ENCODE measurements around the gene CARD8. TPM values are rescaled to one million over a fixed set of nuclear protein-coding genes. Genes with fewer than 3 reads are reported as not detected.

Gene CARD8
- total RNA-seq, 1 experiment from 2014 or later: 23.0 TPM

- no peaks in the 10 kb centered on the region for H3K9me3 Mint-ChIP-seq
- H3K4me1 Mint-ChIP-seq: no peaks in the 10 kb centered on the region
- H3K36me3 Mint-ChIP-seq: no peaks in the 10 kb centered on the region
- ATAC-seq (no peak), DNase-seq (ENCODE audit: low spot score) (no peak)
- H3K27ac Mint-ChIP-seq: no peak overlapping the region
- ChIA-PET POLR2A (interaction anchor here (0.6 to 1.4 kb wide), 6 partner anchors 12 to 1656 kb away, joined by 3 to 13 read pairs (median 4); partner anchors contain the start of genes LIG1, SYNGR4, TMEM143 and ZSWIM9), CTCF (interaction anchor here (0.6 to 4.7 kb wide), 24 partner anchors 9 to 286 kb away, joined by 3 to 57 read pairs (median 4); partner anchors contain the start of genes CARD8, LIG1, SYNGR4 and TMEM143)
- H3K27me3 Mint-ChIP-seq (ENCODE audit: low read depth): no peaks in the 10 kb centered on the region; the same call in 1 of the 2 replicates
- no peak overlapping the region for H3K4me3 Mint-ChIP-seq
- no peak for TF ChIP-seq FOXK1 (CRISPR knock-in tag; IDR thresholded peaks at IDR 0.05)
- TF ChIP-seq, protein P1, sequence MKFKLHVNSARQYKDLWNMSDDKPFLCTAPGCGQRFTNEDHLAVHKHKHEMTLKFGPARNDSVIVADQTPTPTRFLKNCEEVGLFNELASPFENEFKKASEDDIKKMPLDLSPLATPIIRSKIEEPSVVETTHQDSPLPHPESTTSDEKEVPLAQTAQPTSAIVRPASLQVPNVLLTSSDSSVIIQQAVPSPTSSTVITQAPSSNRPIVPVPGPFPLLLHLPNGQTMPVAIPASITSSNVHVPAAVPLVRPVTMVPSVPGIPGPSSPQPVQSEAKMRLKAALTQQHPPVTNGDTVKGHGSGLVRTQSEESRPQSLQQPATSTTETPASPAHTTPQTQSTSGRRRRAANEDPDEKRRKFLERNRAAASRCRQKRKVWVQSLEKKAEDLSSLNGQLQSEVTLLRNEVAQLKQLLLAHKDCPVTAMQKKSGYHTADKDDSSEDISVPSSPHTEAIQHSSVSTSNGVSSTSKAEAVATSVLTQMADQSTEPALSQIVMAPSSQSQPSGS (CRISPR knock-in tag; IDR thresholded peaks at IDR 0.05; ENCODE audit: borderline replicate concordance, low read depth): no peak
- no peak for TF ChIP-seq FOXP1 (CRISPR knock-in tag; IDR thresholded peaks at IDR 0.05; ENCODE audit: borderline replicate concordance)
- TF ChIP-seq, protein P2, sequence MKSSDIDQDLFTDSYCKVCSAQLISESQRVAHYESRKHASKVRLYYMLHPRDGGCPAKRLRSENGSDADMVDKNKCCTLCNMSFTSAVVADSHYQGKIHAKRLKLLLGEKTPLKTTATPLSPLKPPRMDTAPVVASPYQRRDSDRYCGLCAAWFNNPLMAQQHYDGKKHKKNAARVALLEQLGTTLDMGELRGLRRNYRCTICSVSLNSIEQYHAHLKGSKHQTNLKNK (CRISPR knock-in tag; IDR thresholded peaks at IDR 0.05): no peak
- no peak; the same call in 1 of the 2 replicates for TF ChIP-seq ETV6 (CRISPR knock-in tag; IDR thresholded peaks at IDR 0.05)
- no peak for TF ChIP-seq TEAD4 (CRISPR knock-in tag; IDR thresholded peaks at IDR 0.05)
- no peak for TF ChIP-seq ZNF317 (CRISPR knock-in tag; IDR thresholded peaks at IDR 0.05; ENCODE audit: borderline replicate concordance, low read depth)
- 0 out of 2 replicates have a peak, but pooled peaks have one; percentile 17 for TF ChIP-seq E2F1 (CRISPR knock-in tag; IDR thresholded peaks at IDR 0.05)
- TF ChIP-seq GABPB1 (CRISPR knock-in tag; IDR thresholded peaks at IDR 0.05): no peak
- no peak for TF ChIP-seq CREB1 (CRISPR knock-in tag; IDR thresholded peaks at IDR 0.05)
- TF ChIP-seq SMAD3 (CRISPR knock-in tag; IDR thresholded peaks at IDR 0.05; ENCODE audit: borderline replicate concordance): no peak
- TF ChIP-seq, protein P3, sequence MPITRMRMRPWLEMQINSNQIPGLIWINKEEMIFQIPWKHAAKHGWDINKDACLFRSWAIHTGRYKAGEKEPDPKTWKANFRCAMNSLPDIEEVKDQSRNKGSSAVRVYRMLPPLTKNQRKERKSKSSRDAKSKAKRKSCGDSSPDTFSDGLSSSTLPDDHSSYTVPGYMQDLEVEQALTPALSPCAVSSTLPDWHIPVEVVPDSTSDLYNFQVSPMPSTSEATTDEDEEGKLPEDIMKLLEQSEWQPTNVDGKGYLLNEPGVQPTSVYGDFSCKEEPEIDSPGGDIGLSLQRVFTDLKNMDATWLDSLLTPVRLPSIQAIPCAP (CRISPR knock-in tag; IDR thresholded peaks at IDR 0.05): no peak
- no peak for TF ChIP-seq AFF4 (CRISPR knock-in tag; IDR thresholded peaks at IDR 0.05; ENCODE audit: borderline replicate concordance)
- no peak for TF ChIP-seq ZNF138 (CRISPR knock-in tag; conservative IDR thresholded peaks at IDR 0.05)
- TF ChIP-seq MAX (CRISPR knock-in tag; IDR thresholded peaks at IDR 0.05): no peak
- peak; percentile 73 for TF ChIP-seq USF1 (CRISPR knock-in tag; IDR thresholded peaks at IDR 0.05)
- no peak for TF ChIP-seq TEAD1 (CRISPR knock-in tag; IDR thresholded peaks at IDR 0.05)
- TF ChIP-seq, protein P4, sequence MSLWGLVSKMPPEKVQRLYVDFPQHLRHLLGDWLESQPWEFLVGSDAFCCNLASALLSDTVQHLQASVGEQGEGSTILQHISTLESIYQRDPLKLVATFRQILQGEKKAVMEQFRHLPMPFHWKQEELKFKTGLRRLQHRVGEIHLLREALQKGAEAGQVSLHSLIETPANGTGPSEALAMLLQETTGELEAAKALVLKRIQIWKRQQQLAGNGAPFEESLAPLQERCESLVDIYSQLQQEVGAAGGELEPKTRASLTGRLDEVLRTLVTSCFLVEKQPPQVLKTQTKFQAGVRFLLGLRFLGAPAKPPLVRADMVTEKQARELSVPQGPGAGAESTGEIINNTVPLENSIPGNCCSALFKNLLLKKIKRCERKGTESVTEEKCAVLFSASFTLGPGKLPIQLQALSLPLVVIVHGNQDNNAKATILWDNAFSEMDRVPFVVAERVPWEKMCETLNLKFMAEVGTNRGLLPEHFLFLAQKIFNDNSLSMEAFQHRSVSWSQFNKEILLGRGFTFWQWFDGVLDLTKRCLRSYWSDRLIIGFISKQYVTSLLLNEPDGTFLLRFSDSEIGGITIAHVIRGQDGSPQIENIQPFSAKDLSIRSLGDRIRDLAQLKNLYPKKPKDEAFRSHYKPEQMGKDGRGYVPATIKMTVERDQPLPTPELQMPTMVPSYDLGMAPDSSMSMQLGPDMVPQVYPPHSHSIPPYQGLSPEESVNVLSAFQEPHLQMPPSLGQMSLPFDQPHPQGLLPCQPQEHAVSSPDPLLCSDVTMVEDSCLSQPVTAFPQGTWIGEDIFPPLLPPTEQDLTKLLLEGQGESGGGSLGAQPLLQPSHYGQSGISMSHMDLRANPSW (CRISPR knock-in tag; conservative IDR thresholded peaks at IDR 0.05; ENCODE audit: low read depth): no peak
- TF ChIP-seq, protein P5, sequence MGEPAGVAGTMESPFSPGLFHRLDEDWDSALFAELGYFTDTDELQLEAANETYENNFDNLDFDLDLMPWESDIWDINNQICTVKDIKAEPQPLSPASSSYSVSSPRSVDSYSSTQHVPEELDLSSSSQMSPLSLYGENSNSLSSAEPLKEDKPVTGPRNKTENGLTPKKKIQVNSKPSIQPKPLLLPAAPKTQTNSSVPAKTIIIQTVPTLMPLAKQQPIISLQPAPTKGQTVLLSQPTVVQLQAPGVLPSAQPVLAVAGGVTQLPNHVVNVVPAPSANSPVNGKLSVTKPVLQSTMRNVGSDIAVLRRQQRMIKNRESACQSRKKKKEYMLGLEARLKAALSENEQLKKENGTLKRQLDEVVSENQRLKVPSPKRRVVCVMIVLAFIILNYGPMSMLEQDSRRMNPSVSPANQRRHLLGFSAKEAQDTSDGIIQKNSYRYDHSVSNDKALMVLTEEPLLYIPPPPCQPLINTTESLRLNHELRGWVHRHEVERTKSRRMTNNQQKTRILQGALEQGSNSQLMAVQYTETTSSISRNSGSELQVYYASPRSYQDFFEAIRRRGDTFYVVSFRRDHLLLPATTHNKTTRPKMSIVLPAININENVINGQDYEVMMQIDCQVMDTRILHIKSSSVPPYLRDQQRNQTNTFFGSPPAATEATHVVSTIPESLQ (CRISPR knock-in tag; IDR thresholded peaks at IDR 0.05): no peak
- no peak for TF ChIP-seq ZNF263 (CRISPR knock-in tag; IDR thresholded peaks at IDR 0.05; ENCODE audit: low read depth)
- peak; percentile 76 for TF ChIP-seq USF2 (CRISPR knock-in tag; IDR thresholded peaks at IDR 0.05)
Measured at GRCh38 chr19:48203222-48203793, 52.4 kb downstream of the CARD8 start.
